ENCODE results near the gene HS3ST1.

GRCh38 chr4:11427121-11427996 is 1.3 kb downstream of the HS3ST1 start:
- TF ChIP-seq CTCF (IDR thresholded peaks at IDR 0.05 in 2 of 3, conservative IDR thresholded peaks at IDR 0.05 in 1 of 3; ENCODE audit: borderline replicate concordance in 1 of 3, insufficient read depth in 1 of 3, low read depth in 2 of 3, low read length in 2 of 3) (no peak), EZH2 (IDR thresholded peaks at IDR 0.05) (no peak), POLR2A (IDR thresholded peaks at IDR 0.05; ENCODE audit: borderline replicate concordance, extremely low read depth, insufficient read depth, insufficient read length) (no peak), SIN3A (IDR thresholded peaks at IDR 0.05; ENCODE audit: low read depth) (no peak), EGR1 (IDR thresholded peaks at IDR 0.05; ENCODE audit: low read depth) (no peak), TCF7L2 (IDR thresholded peaks at IDR 0.05; ENCODE audit: borderline replicate concordance, extremely low read depth, insufficient read depth, insufficient read length) (no peak)
- TF ChIP-seq, protein P1, sequence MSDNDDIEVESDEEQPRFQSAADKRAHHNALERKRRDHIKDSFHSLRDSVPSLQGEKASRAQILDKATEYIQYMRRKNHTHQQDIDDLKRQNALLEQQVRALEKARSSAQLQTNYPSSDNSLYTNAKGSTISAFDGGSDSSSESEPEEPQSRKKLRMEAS (IDR thresholded peaks at IDR 0.05), result no peak

Data from HCT116 (cell line).